SK-MEL-5 (cell line): ENCODE measurements around the gene HSPA5. TPM values are rescaled to one million over a fixed set of nuclear protein-coding genes. Genes with fewer than 3 reads are reported as not detected.
"Not testable (repeated sequence)": the region's sequence is repeated elsewhere in the genome, so short reads cannot be mapped to it uniquely, and the experiment has no call there.

Experiments
- DNase-seq: peaks from one replicate; pipeline ENCODE4 v3.0.0-alpha.2; 2016; ENCODE audit warnings: low read depth, low spot score
- in situ Hi-C: cut with HindIII; loops from 2 replicates; pipeline ENCODE4 v1.10.0; 2016; ENCODE audit warnings: low sequenced_read_pairs, high pct_unique_total_duplicates, low pct_unique_long_range_greater_than_20kb
- small RNA-seq, 2 experiments: library from RNA; depleted of rRNA; stranded (forward); fragments of <200 nt; gene quantifications; one replicate each; pipeline ENCODE3, GENCODE V24; 2014
- total RNA-seq: library from RNA; depleted of rRNA; stranded (reverse); fragments of >200 nt; shearing (Covaris generic); gene quantifications from 2 replicates; pipeline ENCODE4 v1.2.3, GENCODE V29; 2014; rRNA removed

HSPA5 gene
- total RNA-seq, 1 experiment from 2014 or later, result 65.9 TPM

DNA sequence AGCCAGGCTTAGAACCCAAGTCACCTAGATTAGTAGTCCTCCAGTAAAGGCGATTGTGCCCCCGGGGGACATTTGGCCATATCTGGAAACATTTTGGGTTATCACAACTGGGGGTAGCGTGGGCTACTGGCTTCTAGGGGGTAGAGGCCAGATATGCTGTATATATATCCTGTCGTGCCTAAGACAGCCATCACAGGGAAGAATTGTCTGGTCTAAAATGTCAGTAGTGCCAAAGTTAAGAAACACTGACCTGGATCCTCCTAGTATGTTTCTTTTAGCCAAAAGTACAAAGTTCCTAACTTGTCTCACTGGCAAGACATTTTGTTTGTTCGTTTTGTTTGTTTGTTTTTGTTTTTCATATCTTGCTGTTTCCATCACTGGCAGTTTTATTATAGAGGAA is 27.0 kb downstream of the HSPA5 start:
- in situ Hi-C loops, result no loop called here

DNA sequence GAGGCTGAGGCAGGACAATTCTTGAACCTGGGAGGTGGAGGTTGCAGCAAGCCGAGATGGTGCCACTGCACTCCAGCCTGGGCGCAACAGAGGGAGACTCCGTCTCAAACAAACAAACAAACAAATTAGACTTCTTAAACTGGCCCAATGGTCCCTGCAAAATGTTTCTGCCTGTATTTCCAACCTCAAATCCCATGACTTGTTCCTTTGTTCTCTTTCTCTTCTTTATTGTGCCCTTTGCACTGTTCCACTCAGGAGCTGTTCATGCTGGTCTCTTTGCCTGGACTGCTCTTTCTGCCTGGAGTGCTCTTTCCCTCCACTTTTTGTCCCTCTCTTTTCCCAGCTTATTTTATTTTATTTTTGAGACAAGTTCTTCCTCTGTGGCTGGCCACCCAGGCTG is 36.7 kb downstream of the HSPA5 start:
- in situ Hi-C loops, result no loop called here
- no peak for DNase-seq

More for the DNA sequence above, 27.0 kb downstream of the HSPA5 start:
- DNase-seq, result no peak

DNA sequence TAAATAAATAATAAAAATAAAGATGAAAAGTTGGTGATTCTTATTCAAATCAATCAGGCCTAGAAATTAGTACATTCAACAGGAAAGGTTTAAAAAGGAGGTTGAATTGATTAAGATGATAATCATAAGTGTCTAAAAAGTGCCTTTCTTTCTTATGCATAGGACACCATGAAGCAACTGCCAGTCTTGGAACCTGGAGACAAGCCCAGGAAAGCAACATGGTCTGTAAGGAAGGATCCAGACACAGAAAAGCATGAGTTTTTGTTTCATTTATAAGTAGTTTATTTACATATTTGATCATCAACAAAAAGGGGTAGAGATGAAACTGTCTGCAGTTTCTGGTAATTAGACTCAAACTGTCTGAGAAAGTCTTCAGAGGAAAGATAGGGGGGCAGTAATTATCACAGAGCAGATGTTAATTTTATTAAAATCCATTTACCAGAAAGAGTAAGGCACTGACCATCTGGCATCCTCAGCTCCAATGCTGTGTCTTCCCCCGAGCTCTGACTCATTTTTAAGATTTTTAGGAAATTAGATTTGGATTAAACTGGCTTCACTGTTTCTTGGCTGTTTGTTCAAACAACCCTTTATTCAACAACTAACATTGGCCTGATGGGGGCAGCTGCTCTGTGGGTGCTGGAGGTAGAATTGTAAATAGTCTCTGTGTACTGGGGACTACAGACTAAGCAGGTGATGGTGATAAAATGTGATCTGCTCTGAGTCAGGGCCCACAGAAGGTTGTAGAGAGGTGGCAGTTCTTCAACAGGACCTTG is 38.1 kb downstream of the HSPA5 start:
- in situ Hi-C loops, result no loop called here
- peak; percentile 57 for DNase-seq

DNA sequence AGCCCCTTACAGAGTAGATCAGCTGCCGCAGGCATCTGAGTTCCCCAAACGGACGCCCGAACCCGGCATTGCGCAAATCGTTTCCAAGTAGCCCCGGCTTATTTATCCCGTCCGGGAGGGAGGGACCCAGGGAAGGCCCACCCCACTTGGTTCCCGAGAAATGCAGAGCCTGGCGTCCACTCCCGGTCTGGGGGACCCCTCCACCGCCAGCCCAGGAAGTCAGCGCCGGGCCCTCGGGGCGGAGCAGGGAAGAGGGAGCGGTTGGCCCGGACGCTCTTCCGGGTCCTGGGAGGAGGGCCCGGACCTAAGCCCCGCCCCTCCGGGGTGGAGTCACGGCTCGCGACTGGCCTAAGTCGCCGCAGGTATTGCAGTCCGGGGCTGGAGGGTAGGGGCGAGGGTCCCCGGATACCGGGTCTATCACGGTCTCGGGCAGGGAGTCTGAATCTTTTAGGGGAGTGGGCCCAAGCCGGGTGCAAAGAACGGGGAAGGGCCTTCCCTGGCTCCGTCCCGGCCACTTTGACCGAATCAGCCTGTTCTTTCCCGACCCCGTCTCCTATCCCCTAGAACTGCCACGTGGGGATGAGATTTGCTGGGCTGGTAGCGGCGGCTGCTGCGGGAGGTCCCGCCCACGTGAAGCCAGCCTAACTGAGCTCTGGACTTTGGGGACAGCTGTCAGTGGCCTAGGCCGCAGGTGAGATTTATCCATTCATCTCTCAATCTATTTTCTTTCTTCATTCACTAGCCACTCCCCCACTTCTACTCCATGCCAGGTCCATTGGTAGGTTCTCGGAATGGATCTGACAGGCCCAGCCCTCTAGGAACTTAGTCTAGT is 40.7 kb downstream of the HSPA5 start, which contains the start of gene RABEPK:
TSS of gene RABEPK (plus strand) at position 327 of the 832 bp plus-strand sequence. CDS start 2,472 bp downstream, outside the sequence.
- peak; percentile 91 for DNase-seq
- in situ Hi-C loops, result no loop called here

DNA sequence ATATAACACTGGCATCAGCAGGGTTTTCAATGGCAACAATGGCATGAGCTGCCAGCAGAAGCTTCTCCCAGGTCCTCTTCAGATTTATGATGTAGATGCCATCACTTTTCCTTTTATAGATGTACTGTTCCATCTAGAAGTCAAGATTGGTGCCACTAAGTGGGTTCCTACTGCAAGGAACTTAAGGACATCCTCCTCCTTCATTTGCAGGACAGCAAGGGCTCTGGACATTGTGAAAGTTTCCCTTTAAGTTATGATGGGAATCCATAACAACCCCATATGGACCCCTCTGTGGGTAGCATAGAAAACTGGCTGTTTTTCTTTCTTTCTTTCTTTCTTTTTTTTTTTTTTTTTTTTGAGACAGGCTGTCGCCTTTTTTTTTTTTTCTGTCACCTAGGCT is 45.6 kb downstream of the HSPA5 start:
- in situ Hi-C loops, DNase-seq: not testable (repeated sequence)

DNA sequence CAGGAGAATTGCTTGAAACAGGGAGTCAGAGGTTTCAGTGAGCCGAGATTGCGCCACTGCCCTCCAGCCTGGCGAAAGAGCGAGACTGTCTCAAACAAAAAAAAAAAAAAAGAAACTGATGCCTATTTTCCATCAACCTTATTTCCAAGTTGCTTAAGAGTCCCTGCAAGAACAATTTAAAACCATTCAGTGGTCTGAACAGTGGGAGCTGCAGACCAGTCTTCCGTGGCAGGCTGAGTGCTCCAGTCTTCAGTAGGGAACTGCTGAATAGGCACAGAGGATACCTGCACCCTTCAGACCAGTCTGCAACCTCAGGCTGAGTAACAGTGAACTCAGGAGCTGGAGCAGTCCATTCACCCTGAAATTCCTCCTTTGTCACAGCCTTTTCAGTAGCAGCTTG is 46.7 kb downstream of the HSPA5 start:
- in situ Hi-C loops, DNase-seq: not testable (repeated sequence)

DNA sequence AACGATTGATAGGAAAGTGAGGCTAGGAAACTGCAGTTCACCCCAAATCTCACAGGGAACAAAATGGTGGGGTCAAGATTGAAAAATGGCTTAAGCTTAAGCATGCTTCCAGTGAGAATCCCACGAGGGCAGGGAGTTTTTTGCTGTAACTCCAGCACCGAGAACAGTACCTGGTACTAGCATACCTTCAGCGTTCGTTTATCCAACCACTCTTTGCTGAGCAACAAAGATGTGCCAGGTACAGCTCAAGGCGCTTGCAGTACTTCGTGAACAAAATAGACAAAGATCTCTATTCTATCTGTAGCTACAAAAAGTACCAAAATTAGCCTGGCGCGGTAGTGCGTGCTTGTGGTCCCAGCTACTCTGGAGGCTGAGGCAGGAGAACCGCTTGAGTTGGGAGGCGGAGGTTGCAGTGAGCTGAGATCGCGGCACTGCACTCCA is 50.8 kb downstream of the HSPA5 start:
- DNase-seq, result peak; percentile 21
- in situ Hi-C loops, result no loop called here

DNA sequence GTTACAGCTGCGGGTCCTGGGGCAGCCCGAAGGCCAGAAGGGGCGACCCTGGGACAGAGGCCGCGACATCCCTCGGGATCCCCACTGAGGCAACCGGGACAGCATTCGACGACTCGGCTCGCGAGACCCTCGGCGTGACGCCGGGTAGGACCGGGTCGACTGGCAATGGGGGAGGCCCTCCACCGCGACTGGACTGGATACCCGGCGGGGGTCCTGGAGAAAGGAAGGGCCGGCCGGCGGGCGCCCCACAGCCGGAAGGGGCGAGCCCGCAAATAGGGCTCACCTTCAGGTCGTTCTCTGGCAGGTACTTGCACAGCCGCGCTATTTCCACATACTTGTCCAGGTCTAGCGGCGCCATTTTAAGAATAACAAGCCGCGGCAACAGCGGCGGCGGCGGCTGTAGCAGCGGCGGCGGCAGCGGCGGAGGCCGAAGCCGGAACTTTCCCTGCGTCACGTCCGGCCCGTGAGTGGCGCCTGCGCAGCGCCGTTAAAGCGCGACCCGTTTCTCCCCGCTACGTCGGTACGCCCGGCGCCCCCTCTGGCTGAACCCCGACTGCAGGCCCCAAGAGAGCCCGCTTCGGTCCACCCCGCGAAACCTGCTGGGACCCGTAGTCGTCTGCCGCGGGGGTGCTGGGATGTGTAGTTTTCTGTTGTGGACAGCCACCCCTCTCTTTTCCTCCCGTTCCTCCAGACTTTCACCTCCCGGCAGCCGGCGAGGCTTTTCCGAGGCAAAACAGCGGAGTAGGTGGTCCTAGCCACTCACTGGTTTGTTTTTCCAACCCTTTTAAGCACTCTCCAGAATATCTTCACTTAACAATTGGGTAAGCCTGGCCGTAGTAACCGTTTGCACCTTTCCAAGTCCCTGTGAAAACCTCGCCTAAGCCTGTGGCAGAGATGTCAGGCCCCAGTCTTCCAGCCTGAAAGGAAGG is 51.5 kb downstream of the HSPA5 start, which contains the start of gene PPP6C:
TSS of gene PPP6C (minus strand) at position 443 of the 929 bp plus-strand sequence. CDS start at position 358, 85 bp downstream.
- peak; percentile 95 for DNase-seq

DNA sequence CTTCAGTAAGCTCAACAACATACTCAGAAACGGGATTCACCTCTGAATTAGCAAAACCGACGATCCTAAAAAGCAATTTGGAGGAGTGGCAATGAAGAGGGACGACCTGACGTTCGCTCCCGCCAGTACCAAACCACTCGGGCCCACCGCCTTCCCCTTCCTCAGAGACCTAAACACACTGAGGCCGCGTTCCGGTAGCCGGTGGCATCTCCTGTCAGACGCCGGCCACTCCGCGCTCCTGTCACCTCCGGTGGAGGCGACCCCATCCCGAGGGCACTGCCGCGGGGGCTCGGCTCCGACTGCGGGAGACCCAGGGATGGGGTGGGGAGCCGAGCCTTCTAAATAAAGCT is 52.2 kb downstream of the HSPA5 start:
- no peak for DNase-seq
- in situ Hi-C loops, result no loop called here

More for the DNA sequence above, 51.5 kb downstream of the HSPA5 start, which contains the start of gene PPP6C:
- in situ Hi-C loops, result no loop called here

Small RNA genes within 50 kb of the gene (small RNA-seq; reads per million reads assigned to genes)
- gene AL354710.1, result 0 reads per million in 2 experiments

Other genes with a start within 250 kb of the HSPA5 start
- 4.1 and 7.2 TPM in 2 replicates for gene SCAI, start 97.8 kb downstream of the HSPA5 start, total RNA-seq
- gene PPP6C, start 51.5 kb downstream of the HSPA5 start, total RNA-seq, result 52.6 and 55.6 TPM in 2 replicates
- 47.7 and 50.9 TPM in 2 replicates for gene RABEPK, start 40.8 kb downstream of the HSPA5 start, total RNA-seq
- 44.0 and 48.9 TPM in 2 replicates for gene GAPVD1, start 20.5 kb upstream of the HSPA5 start, total RNA-seq